IPS-18a (cell line): ENCODE data around the gene PRPF18.
"Not testable (repeated sequence)": the region's sequence is repeated elsewhere in the genome, so short reads cannot be mapped to it uniquely, and the experiment has no call there.

Source experiments
- H3K27ac ChIP-seq: one replicate; pipeline ENCODE4 v1.5.1; 2013; ENCODE audit warnings: low read length
- H3K27me3 ChIP-seq: one replicate; pipeline ENCODE4 v1.6.1; 2013; ENCODE audit warnings: mild to moderate bottlenecking, low read length; ENCODE audit not compliant: control insufficient read depth, insufficient read depth
- H3K36me3 ChIP-seq: one replicate; pipeline ENCODE4 v1.6.1; 2013; ENCODE audit warnings: low read depth, low read length; ENCODE audit not compliant: control insufficient read depth
- H3K4me1 ChIP-seq: one replicate; pipeline ENCODE4 v1.6.1; 2013; ENCODE audit warnings: low read depth, low read length; ENCODE audit not compliant: control insufficient read depth
- H3K4me3 ChIP-seq: one replicate; pipeline ENCODE4 v1.5.1; 2013; ENCODE audit warnings: low read length
- H3K9ac ChIP-seq: one replicate; pipeline ENCODE4 v1.6.1; 2013; ENCODE audit warnings: mild to moderate bottlenecking, low read length, moderate library complexity
- H3K9me3 ChIP-seq: one replicate; pipeline ENCODE4 v1.6.1; 2013; ENCODE audit warnings: low read depth, low read length; ENCODE audit not compliant: control insufficient read depth

Gene PRPF18

DNA sequence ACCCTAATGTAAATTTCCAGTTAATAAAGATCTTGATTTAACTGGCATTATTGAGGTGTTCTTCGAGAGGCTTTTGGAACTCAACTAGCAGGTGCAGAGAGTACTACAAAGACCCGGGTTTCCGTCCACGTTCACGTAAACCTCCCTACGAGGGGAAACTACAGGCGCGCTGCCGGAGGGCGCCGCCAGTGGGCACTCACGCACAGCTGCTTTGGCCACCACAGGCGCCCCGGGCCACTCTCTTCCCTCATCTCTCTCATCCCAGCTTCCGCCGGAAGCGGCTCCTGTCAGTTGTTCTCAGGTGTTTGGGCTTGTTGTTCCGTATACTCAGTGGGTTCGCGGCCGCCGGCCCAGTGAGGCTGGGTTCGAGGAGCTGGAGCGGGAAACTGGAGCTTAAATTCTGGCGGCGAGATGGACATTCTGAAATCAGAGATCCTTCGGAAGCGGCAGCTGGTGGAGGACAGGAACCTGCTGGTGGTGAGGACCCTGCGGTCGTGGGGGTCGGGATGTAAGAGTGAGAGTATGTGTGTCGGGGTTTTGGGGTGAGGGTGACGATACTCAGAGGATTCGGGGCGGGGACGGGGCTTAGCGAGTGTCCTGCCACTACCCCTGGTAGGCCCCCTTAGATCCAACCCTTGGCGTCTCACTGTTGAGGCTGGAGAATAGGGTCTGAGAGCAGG, at the start of gene PRPF18:
Gene PRPF18 (plus strand): TSS at position 290 of the 680 bp plus-strand sequence. CDS start 122 bp downstream, at position 412.
- Histone ChIP-seq H3K4me3 (peak within 1 kb of the TSS; percentile 94), H3K27ac (no peak within 1 kb of the TSS), H3K9ac (peak within 1 kb of the TSS; percentile 64), H3K4me1 (peaks cover 3% of the 10 kb centered on the region), H3K9me3 (no peaks in the 10 kb centered on the region), H3K36me3 (no peaks in the 10 kb centered on the region), H3K27me3 (peaks cover 11% of the 10 kb centered on the region)

DNA sequence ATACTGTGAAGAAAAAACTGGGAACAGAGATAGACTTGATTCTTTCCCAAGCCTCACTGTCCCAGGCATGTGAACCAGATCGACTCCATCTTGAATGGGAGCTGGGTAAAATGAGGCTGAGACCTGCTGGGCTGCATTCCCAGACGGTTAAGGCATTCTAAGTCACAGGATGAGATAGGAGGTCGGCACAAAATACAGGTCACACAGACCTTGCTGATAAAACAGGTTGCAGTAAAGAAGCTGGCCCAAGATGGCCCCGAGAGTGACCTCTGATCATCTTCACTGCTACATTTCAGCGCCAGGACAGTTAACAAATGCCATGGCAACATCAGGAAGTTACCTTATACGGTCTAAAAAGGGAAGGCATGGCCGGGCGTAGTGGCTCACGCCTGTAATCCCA, 48.8 kb upstream of the PRPF18 start:
- not testable (repeated sequence) for H3K4me3 ChIP-seq, H3K27me3 ChIP-seq, H3K9me3 ChIP-seq, H3K27ac ChIP-seq, H3K4me1 ChIP-seq, H3K9ac ChIP-seq, H3K36me3 ChIP-seq

- Histone ChIP-seq H3K27me3 (no peaks in the 10 kb centered on the region), H3K4me3 (no peak overlapping the region), H3K27ac (no peak overlapping the region), H3K36me3 (no peaks in the 10 kb centered on the region), H3K4me1 (no peaks in the 10 kb centered on the region), H3K9ac (no peak overlapping the region), H3K9me3 (no peaks in the 10 kb centered on the region)
These were observed 44.2 kb upstream of the PRPF18 start for GRCh38 chr10:13542533-13542932.

- no peak overlapping the region for H3K9ac ChIP-seq
- H3K9me3 ChIP-seq = no peaks in the 10 kb centered on the region
- H3K27ac ChIP-seq = no peak overlapping the region
- H3K36me3 ChIP-seq = no peaks in the 10 kb centered on the region
- H3K27me3 ChIP-seq = no peaks in the 10 kb centered on the region
- no peak overlapping the region for H3K4me3 ChIP-seq
- H3K4me1 ChIP-seq = no peaks in the 10 kb centered on the region
These were observed 36.0 kb upstream of the PRPF18 start for GRCh38 chr10:13550802-13551201.

DNA sequence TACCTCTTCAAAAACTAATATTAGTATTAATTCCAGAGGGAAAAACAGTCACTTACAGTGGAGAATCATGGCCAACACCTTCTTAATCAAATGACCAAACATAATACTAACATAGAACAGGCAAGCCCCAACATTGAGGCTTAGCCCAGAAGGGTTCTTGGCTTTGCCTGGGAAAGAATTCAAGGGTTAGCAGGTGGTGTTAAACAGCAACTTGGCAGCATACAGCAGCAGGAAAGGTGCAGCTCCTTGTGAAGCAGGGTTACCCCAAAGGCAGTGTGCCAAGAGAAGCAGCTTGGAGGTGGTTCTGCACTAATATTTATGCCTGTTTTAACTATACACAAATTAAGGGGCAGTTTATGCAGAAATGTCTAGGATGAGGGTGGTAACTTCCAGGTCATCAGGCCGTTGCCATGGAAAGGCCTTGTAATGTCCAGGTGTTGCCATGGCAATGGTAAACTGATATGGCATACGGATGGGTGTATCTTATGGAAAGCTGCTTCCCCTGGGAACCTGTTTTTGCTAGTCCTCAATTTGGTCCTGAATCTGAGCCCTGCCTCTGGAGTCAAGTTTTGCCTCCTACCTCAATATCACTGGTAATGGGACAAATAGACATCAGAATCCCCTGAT, 30.8 kb upstream of the PRPF18 start:
- H3K4me3 ChIP-seq = no peak overlapping the region
- no peak overlapping the region for H3K9ac ChIP-seq
- H3K9me3 ChIP-seq = no peaks in the 10 kb centered on the region
- H3K36me3 ChIP-seq = no peaks in the 10 kb centered on the region
- H3K4me1 ChIP-seq = no peaks in the 10 kb centered on the region
- H3K27me3 ChIP-seq = no peaks in the 10 kb centered on the region
- no peak overlapping the region for H3K27ac ChIP-seq

DNA sequence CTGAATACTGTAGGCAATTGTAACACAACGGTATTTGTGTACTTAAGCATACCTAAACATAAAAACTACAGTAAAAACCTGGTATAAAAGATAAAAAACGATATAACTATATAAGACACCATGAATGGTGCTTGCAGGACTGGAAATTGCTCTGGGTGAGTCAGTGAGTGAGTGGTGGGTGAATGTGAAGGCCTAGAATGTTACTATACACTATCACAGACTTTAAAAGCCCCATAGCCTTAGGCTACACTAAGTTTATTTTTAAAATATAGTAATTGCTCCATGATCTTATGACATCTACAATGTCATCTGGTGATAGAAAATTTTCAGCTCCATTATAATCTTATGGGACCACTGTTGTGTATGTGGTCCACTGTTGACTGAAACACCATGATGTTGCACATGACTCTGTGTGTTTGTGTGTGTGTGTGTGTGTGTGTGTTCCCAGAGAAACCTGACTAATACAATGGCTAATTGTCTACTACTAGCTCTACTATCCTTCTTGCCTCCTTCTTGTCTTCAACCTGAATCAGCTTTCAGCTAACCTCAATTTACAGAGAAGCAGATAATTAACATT, 27.6 kb upstream of the PRPF18 start:
- no peak overlapping the region for H3K9ac ChIP-seq
- H3K36me3 ChIP-seq = no peaks in the 10 kb centered on the region
- no peaks in the 10 kb centered on the region for H3K27me3 ChIP-seq
- H3K9me3 ChIP-seq = no peaks in the 10 kb centered on the region
- H3K4me1 ChIP-seq = no peaks in the 10 kb centered on the region
- H3K4me3 ChIP-seq = no peak overlapping the region
- H3K27ac ChIP-seq = no peak overlapping the region

DNA sequence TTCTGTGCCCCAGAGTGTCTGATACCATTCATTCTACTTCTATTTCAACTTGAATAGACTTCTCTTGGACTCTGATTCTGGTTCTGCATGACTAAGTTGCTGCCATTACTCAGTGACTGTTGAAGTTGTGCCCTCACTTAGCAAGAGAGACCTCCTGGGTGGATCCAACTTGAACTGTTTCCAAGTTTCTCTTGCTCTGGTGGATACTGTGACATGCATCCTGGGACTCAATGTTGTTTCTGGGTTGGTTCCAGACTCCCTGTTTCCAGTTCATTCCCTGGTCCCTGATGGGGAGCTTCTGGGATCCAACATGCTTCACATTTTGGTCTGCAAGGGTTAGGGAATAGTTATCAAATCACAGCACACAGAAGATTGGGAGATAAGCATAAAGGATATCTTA, 26.2 kb upstream of the PRPF18 start:
- Histone ChIP-seq H3K4me1 (no peaks in the 10 kb centered on the region), H3K27me3 (no peaks in the 10 kb centered on the region), H3K9ac (no peak overlapping the region), H3K9me3 (no peaks in the 10 kb centered on the region), H3K27ac (no peak overlapping the region), H3K36me3 (no peaks in the 10 kb centered on the region), H3K4me3 (no peak overlapping the region)

- H3K9ac ChIP-seq = no peak overlapping the region
- no peaks in the 10 kb centered on the region for H3K27me3 ChIP-seq
- no peaks in the 10 kb centered on the region for H3K9me3 ChIP-seq
- no peak overlapping the region for H3K4me3 ChIP-seq
- no peaks in the 10 kb centered on the region for H3K36me3 ChIP-seq
- H3K4me1 ChIP-seq = no peaks in the 10 kb centered on the region
- H3K27ac ChIP-seq = no peak overlapping the region
These were observed 23.0 kb upstream of the PRPF18 start for GRCh38 chr10:13563481-13564445.

- H3K27me3 ChIP-seq = no peaks in the 10 kb centered on the region
- H3K36me3 ChIP-seq = no peaks in the 10 kb centered on the region
- H3K9me3 ChIP-seq = no peaks in the 10 kb centered on the region
- no peak overlapping the region for H3K9ac ChIP-seq
- no peak overlapping the region for H3K4me3 ChIP-seq
- H3K27ac ChIP-seq = no peak overlapping the region
- H3K4me1 ChIP-seq = no peaks in the 10 kb centered on the region
These were observed 22.2 kb upstream of the PRPF18 start for GRCh38 chr10:13564576-13564975.

GRCh38 chr10:13567030-13567429, 19.7 kb upstream of the PRPF18 start:
- H3K27me3 ChIP-seq = no peaks in the 10 kb centered on the region

GRCh38 chr10:13571541-13571940, 15.2 kb upstream of the PRPF18 start:
- no peaks in the 10 kb centered on the region for H3K27me3 ChIP-seq

More at GRCh38 chr10:13567030-13567429, 19.7 kb upstream of the PRPF18 start:
- Histone ChIP-seq H3K4me3 (no peak overlapping the region), H3K36me3 (no peaks in the 10 kb centered on the region), H3K9ac (no peak overlapping the region), H3K4me1 (no peaks in the 10 kb centered on the region), H3K27ac (no peak overlapping the region), H3K9me3 (no peaks in the 10 kb centered on the region)

More at GRCh38 chr10:13571541-13571940, 15.2 kb upstream of the PRPF18 start:
- H3K4me3 ChIP-seq = no peak overlapping the region
- no peaks in the 10 kb centered on the region for H3K36me3 ChIP-seq
- no peaks in the 10 kb centered on the region for H3K9me3 ChIP-seq
- no peaks in the 10 kb centered on the region for H3K4me1 ChIP-seq
- no peak overlapping the region for H3K27ac ChIP-seq
- H3K9ac ChIP-seq = no peak overlapping the region
